Measurements from ENCODE around the gene LRCH3.

Gene LRCH3

DNA sequence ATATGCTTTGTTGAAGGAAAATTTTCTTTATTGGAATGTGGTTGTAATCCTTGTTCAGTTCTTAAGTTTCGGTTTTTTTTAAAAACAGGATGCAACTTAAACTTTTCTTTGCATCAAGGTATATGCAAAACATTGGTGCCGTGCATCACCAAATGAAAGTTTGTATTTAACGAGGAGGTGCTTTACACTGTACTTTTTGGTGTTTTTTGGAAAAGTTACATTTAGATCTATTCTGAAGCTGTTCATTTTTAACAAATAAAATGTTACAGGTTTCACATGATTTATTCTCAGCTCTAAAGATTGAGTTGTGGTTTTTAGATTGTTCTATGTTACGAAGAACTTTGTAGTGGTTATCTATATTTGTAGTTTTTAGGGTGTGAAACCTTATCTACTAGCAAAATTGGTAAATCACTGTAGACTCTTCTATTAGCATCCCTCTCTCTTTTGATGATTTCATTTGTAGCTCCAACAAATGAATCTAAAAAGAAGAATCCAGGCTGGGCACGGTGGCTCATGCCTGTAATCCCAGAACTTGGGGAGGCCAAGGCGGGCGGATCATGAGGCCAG lies 7.0 kb upstream of the LRCH3 start:
- H3K27ac ChIP-seq (ENCODE audit: low read length), result no peak overlapping the region
- H3K4me2 ChIP-seq (ENCODE audit: insufficient read depth, low read length), result no peak overlapping the region
- no peaks in the 10 kb centered on the region for H3K27me3 ChIP-seq (ENCODE audit: insufficient read depth, low read length, poor library complexity)
- DNase-seq, result no peak
- TF ChIP-seq EZH2 (IDR thresholded peaks at IDR 0.05; ENCODE audit: borderline replicate concordance, low read depth, low read length, severe bottlenecking), result no peak
- TF ChIP-seq, protein P1, sequence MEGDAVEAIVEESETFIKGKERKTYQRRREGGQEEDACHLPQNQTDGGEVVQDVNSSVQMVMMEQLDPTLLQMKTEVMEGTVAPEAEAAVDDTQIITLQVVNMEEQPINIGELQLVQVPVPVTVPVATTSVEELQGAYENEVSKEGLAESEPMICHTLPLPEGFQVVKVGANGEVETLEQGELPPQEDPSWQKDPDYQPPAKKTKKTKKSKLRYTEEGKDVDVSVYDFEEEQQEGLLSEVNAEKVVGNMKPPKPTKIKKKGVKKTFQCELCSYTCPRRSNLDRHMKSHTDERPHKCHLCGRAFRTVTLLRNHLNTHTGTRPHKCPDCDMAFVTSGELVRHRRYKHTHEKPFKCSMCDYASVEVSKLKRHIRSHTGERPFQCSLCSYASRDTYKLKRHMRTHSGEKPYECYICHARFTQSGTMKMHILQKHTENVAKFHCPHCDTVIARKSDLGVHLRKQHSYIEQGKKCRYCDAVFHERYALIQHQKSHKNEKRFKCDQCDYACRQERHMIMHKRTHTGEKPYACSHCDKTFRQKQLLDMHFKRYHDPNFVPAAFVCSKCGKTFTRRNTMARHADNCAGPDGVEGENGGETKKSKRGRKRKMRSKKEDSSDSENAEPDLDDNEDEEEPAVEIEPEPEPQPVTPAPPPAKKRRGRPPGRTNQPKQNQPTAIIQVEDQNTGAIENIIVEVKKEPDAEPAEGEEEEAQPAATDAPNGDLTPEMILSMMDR (IDR thresholded peaks at IDR 0.05; ENCODE audit: borderline replicate concordance, extremely low read depth, low read length, poor library complexity, severe bottlenecking), result no peak
- H3K4me1 ChIP-seq (ENCODE audit: insufficient read depth, low read length), result no peaks in the 10 kb centered on the region
- peaks cover 18% of the 10 kb centered on the region for H3K36me3 ChIP-seq (ENCODE audit: insufficient read depth, low read length)
- H3K9ac ChIP-seq (ENCODE audit: low read depth, low read length), result no peak overlapping the region
- no peak overlapping the region for H2AFZ ChIP-seq (ENCODE audit: low read depth, low read length)
- H3K4me3 ChIP-seq (ENCODE audit: low read depth in 1 of 2, low read length in 2 of 2), result no peak overlapping the region
- ATAC-seq (ENCODE audit: insufficient read depth, low read depth), result no peak
- no peaks in the 10 kb centered on the region for H3K79me2 ChIP-seq (ENCODE audit: insufficient read depth, low read length)
- H4K20me1 ChIP-seq (ENCODE audit: insufficient read depth, low read length), result no peaks in the 10 kb centered on the region
- H3K9me3 ChIP-seq (ENCODE audit: insufficient read depth, low read length, severe bottlenecking), result no peaks in the 10 kb centered on the region

DNA sequence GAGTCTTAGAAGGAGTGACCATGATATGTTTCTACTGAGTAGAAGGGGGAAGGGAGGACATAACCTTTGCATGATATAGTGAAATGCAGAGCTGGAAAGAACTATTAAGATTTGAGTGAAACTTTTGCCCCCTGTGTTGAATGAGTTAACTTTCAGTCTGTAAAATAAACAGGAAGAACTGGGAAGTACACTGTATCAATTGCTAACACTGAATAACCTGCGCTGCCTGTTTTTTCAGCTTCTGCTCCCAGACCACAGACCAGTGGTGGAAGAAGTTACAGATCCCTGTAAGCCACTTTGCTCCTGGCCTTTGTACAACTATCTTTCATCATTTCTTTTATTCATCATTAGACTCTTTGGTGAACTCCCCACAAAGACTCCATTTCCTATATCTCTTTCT lies 3.6 kb upstream of the LRCH3 start:
- H2AFZ ChIP-seq (ENCODE audit: low read depth, low read length), result no peak overlapping the region
- no peaks in the 10 kb centered on the region for H3K9me3 ChIP-seq (ENCODE audit: insufficient read depth, low read length, severe bottlenecking)
- H3K79me2 ChIP-seq (ENCODE audit: insufficient read depth, low read length), result peaks cover 16% of the 10 kb centered on the region
- no peak overlapping the region for H3K4me3 ChIP-seq (ENCODE audit: low read depth in 1 of 2, low read length in 2 of 2)
- DNase-seq (no peak), ATAC-seq (ENCODE audit: insufficient read depth, low read depth) (no peak)
- H3K27ac ChIP-seq (ENCODE audit: low read length), result no peak overlapping the region
- H3K4me1 ChIP-seq (ENCODE audit: insufficient read depth, low read length), result peaks cover 14% of the 10 kb centered on the region
- no peaks in the 10 kb centered on the region for H3K27me3 ChIP-seq (ENCODE audit: insufficient read depth, low read length, poor library complexity)
- H4K20me1 ChIP-seq (ENCODE audit: insufficient read depth, low read length), result no peaks in the 10 kb centered on the region
- no peak overlapping the region for H3K4me2 ChIP-seq (ENCODE audit: insufficient read depth, low read length)
- TF ChIP-seq, protein P1 (IDR thresholded peaks at IDR 0.05; ENCODE audit: borderline replicate concordance, extremely low read depth, low read length, poor library complexity, severe bottlenecking), result no peak
- no peak for TF ChIP-seq EZH2 (IDR thresholded peaks at IDR 0.05; ENCODE audit: borderline replicate concordance, low read depth, low read length, severe bottlenecking)
- H3K9ac ChIP-seq (ENCODE audit: low read depth, low read length), result no peak overlapping the region
- H3K36me3 ChIP-seq (ENCODE audit: insufficient read depth, low read length), result peaks cover under 1% of the 10 kb centered on the region

DNA sequence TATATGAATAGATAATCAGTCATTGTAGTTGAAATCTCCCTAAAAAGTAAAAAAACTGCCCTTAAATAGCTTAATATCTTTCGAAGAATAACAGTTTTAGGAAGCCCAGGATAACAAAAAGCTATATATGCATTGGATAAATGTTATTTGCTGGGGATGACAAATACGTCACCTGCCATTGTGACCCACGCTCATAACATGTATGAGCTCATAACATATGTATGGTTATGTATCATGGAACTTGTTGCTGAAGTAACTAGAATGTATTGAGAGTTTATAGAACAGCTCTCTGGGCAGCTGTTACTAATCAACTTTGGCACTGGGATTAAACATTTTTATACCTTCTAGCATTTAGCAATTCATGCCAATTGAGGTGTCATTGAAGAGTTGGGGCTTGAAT lies 1.7 kb upstream of the LRCH3 start:
- Histone ChIP-seq H2AFZ (ENCODE audit: low read depth, low read length) (no peak overlapping the region), H4K20me1 (ENCODE audit: insufficient read depth, low read length) (no peaks in the 10 kb centered on the region), H3K4me1 (ENCODE audit: insufficient read depth, low read length) (peaks cover 24% of the 10 kb centered on the region), H3K9ac (ENCODE audit: low read depth, low read length) (no peak overlapping the region), H3K4me2 (ENCODE audit: insufficient read depth, low read length) (no peak overlapping the region), H3K27ac (ENCODE audit: low read length) (no peak overlapping the region), H3K9me3 (ENCODE audit: insufficient read depth, low read length, severe bottlenecking) (no peaks in the 10 kb centered on the region), H3K27me3 (ENCODE audit: insufficient read depth, low read length, poor library complexity) (no peaks in the 10 kb centered on the region), H3K4me3 (ENCODE audit: low read depth in 1 of 2, low read length in 2 of 2) (no peak overlapping the region), H3K79me2 (ENCODE audit: insufficient read depth, low read length) (peaks cover 34% of the 10 kb centered on the region), H3K36me3 (ENCODE audit: insufficient read depth, low read length) (no peaks in the 10 kb centered on the region; the same call in 1 of the 2 replicates)
- TF ChIP-seq, protein P1 (IDR thresholded peaks at IDR 0.05; ENCODE audit: borderline replicate concordance, extremely low read depth, low read length, poor library complexity, severe bottlenecking), result no peak
- TF ChIP-seq EZH2 (IDR thresholded peaks at IDR 0.05; ENCODE audit: borderline replicate concordance, low read depth, low read length, severe bottlenecking), result no peak
- DNase-seq (no peak), ATAC-seq (ENCODE audit: insufficient read depth, low read depth) (no peak)
